ENCODE measurements around the gene RNF212. TPM values are rescaled to one million over a fixed set of nuclear protein-coding genes. Genes with fewer than 3 reads are reported as not detected.

RNF212 gene
- total and polyA plus RNA-seq, 2 experiments from 2014 or later, result 2.5 to 6.0 TPM

DNA sequence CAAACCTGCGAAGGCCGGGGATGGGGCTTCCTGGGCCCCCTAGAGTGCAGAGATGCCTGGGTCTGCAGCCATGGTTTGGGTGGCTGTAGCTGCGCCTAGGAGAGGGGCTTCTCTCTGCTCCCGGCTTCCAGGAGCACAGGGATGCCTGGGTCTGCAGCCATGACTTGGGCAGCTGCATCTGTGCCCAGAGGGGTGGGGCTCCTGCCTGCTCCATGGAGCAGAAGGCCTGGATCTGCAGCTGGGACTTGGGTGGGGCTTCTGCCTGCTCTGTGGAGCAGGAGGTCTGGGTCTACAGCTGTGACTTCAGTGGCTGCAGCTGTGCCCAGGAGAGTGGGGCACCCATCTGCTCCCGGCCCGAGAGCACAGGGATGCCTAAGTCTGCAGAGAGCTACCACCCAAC lies 38.2 kb upstream of the RNF212 start:
- Histone ChIP-seq H3F3A (ENCODE audit: insufficient read depth) (no peaks in the 10 kb centered on the region), H3K4me2 (ENCODE audit: unreplicated experiment) (no peak overlapping the region), H4K20me1 (ENCODE audit: insufficient read depth) (no peaks in the 10 kb centered on the region), H2AFZ (no peak overlapping the region), H3K36me3 (ENCODE audit: low read depth) (no peaks in the 10 kb centered on the region), H3K9me3 (ENCODE audit: low read depth) (no peaks in the 10 kb centered on the region), H3K27me3 (replicated peaks; ENCODE audit: insufficient read depth) (no peaks in the 10 kb centered on the region), H3K9me2 (ENCODE audit: insufficient read depth) (no peaks in the 10 kb centered on the region), H3K4me1 (ENCODE audit: insufficient read depth) (peaks cover 6% of the 10 kb centered on the region; the same call in 1 of the 2 replicates), H3K4me3 (no peak overlapping the region), H3K9ac (no peak overlapping the region), H3K27ac (no peak overlapping the region), H3K79me2 (ENCODE audit: insufficient read depth) (no peaks in the 10 kb centered on the region)
- DNase-seq, result no peak
- TF ChIP-seq EZH2 (IDR thresholded peaks at IDR 0.05; ENCODE audit: insufficient read depth, poor library complexity, severe bottlenecking), result no peak
- TF ChIP-seq EZH2phosphoT487 (IDR thresholded peaks at IDR 0.05; ENCODE audit: insufficient read depth, low read depth), result no peak
- in situ Hi-C loops (cut with MboI), result loop anchor here (5.0 kb wide), 1 partner anchor 111 kb away; no protein-coding TSS in a partner anchor
- 37 to 54% methylated on average over 6 of the region's 6 CpGs for WGBS, 2 experiments (ENCODE audit: low coverage in 1 of 2, low lambda C conversion rate in 2 of 2, missing lambda C conversion rate in 2 of 2)

DNA sequence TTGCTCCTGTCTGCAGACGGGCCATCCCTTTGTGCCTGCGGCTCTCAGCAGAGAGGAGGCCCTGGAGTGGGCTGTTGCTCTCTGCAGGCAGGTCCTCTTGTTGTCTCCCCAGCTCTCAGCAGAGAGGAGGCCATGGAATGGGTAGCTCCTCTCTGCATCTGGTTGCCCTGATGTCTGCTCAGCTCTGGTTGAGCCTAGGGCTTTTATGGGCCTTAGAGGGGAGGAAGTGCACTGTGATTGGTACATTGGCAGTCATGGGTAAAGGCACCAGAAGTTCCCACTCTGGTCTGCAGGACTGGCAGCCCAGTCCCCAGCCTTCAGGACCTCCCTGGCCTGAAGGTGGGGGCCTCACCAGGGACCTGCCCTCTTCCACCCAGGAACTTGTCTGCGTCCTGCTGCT lies 37.5 kb upstream of the RNF212 start:
- no peak for DNase-seq
- in situ Hi-C loops (cut with MboI), result loop anchor here (5.0 kb wide), 1 partner anchor 111 kb away; no protein-coding TSS in a partner anchor
- TF ChIP-seq EZH2 (IDR thresholded peaks at IDR 0.05; ENCODE audit: insufficient read depth, poor library complexity, severe bottlenecking), result no peak
- TF ChIP-seq EZH2phosphoT487 (IDR thresholded peaks at IDR 0.05; ENCODE audit: insufficient read depth, low read depth), result no peak

DNA sequence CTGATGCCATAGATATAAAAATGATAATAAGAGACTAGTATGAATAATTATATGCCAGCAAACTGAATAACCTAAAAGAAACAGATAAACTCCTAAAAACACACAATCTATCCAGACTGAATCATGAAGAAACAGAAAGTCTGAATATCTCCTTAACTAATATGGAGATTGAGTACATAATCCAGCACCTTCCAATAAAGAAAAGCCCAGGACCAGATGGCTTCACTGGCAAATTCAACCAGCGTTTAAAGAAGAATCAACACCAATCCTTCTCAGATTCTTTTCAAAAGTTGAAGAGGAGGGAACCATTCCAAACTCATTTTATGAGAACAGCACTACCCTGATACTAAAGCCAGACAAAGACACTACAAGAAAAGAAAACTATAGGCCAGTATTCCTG lies 26.5 kb upstream of the RNF212 start:
- no peak overlapping the region for H2AFZ ChIP-seq
- 53 to 63% methylated on average over 1 of the region's 1 CpG for WGBS, 2 experiments (ENCODE audit: low coverage in 1 of 2, low lambda C conversion rate in 2 of 2, missing lambda C conversion rate in 2 of 2)

More for the DNA sequence above, 37.5 kb upstream of the RNF212 start:
- no peak overlapping the region for H3K4me3 ChIP-seq
- no peaks in the 10 kb centered on the region for H3K27me3 ChIP-seq (replicated peaks; ENCODE audit: insufficient read depth)
- no peak overlapping the region for H2AFZ ChIP-seq
- no peaks in the 10 kb centered on the region for H4K20me1 ChIP-seq (ENCODE audit: insufficient read depth)
- no peak overlapping the region for H3K27ac ChIP-seq
- no peaks in the 10 kb centered on the region for H3K9me3 ChIP-seq (ENCODE audit: low read depth)
- H3K9ac ChIP-seq, result no peak overlapping the region
- H3K9me2 ChIP-seq (ENCODE audit: insufficient read depth), result no peaks in the 10 kb centered on the region
- no peaks in the 10 kb centered on the region for H3K79me2 ChIP-seq (ENCODE audit: insufficient read depth)
- H3K4me1 ChIP-seq (ENCODE audit: insufficient read depth), result peaks cover 6% of the 10 kb centered on the region; the same call in 1 of the 2 replicates
- H3K4me2 ChIP-seq (ENCODE audit: unreplicated experiment), result no peak overlapping the region
- H3K36me3 ChIP-seq (ENCODE audit: low read depth), result no peaks in the 10 kb centered on the region
- no peaks in the 10 kb centered on the region for H3F3A ChIP-seq (ENCODE audit: insufficient read depth)
- 21 to 34% methylated on average over 3 of the region's 3 CpGs for WGBS, 2 experiments (ENCODE audit: low coverage in 1 of 2, low lambda C conversion rate in 2 of 2, missing lambda C conversion rate in 2 of 2)

GRCh38 chr4:1137850-1138249 lies 24.5 kb upstream of the RNF212 start:
- no peak overlapping the region for H3K27ac ChIP-seq
- no peaks in the 10 kb centered on the region for H3K36me3 ChIP-seq (ENCODE audit: low read depth)
- peaks cover 18% of the 10 kb centered on the region for H3K27me3 ChIP-seq (replicated peaks; ENCODE audit: insufficient read depth)
- no peak for TF ChIP-seq EZH2 (IDR thresholded peaks at IDR 0.05; ENCODE audit: insufficient read depth, poor library complexity, severe bottlenecking)
- no peak for TF ChIP-seq EZH2phosphoT487 (IDR thresholded peaks at IDR 0.05; ENCODE audit: insufficient read depth, low read depth)
- H3K9me3 ChIP-seq (ENCODE audit: low read depth), result no peaks in the 10 kb centered on the region
- H3K4me1 ChIP-seq (ENCODE audit: insufficient read depth), result no peaks in the 10 kb centered on the region
- H3K79me2 ChIP-seq (ENCODE audit: insufficient read depth), result no peaks in the 10 kb centered on the region
- no peak overlapping the region for H3K4me2 ChIP-seq (ENCODE audit: unreplicated experiment)
- H3K9ac ChIP-seq, result no peak overlapping the region
- in situ Hi-C loops (cut with MboI), result no loop called here
- no peak overlapping the region for H3K4me3 ChIP-seq
- H2AFZ ChIP-seq, result no peak overlapping the region
- no peaks in the 10 kb centered on the region for H3F3A ChIP-seq (ENCODE audit: insufficient read depth)
- DNase-seq, result no peak
- 79 to 90% methylated on average over 2 of the region's 2 CpGs for WGBS, 2 experiments (ENCODE audit: low coverage in 1 of 2, low lambda C conversion rate in 2 of 2, missing lambda C conversion rate in 2 of 2)
- no peaks in the 10 kb centered on the region for H4K20me1 ChIP-seq (ENCODE audit: insufficient read depth)
- H3K9me2 ChIP-seq (ENCODE audit: insufficient read depth), result no peaks in the 10 kb centered on the region

More for the DNA sequence above, 26.5 kb upstream of the RNF212 start:
- Histone ChIP-seq H3K4me1 (ENCODE audit: insufficient read depth) (no peaks in the 10 kb centered on the region), H3K27ac (no peak overlapping the region), H3K79me2 (ENCODE audit: insufficient read depth) (no peaks in the 10 kb centered on the region), H3K36me3 (ENCODE audit: low read depth) (no peaks in the 10 kb centered on the region), H3K9ac (no peak overlapping the region), H4K20me1 (ENCODE audit: insufficient read depth) (no peaks in the 10 kb centered on the region), H3K4me2 (ENCODE audit: unreplicated experiment) (no peak overlapping the region), H3K27me3 (replicated peaks; ENCODE audit: insufficient read depth) (peaks cover 18% of the 10 kb centered on the region), H3K9me3 (ENCODE audit: low read depth) (no peaks in the 10 kb centered on the region), H3F3A (ENCODE audit: insufficient read depth) (no peaks in the 10 kb centered on the region), H3K9me2 (ENCODE audit: insufficient read depth) (no peaks in the 10 kb centered on the region), H3K4me3 (no peak overlapping the region)
- no peak for TF ChIP-seq EZH2phosphoT487 (IDR thresholded peaks at IDR 0.05; ENCODE audit: insufficient read depth, low read depth)
- TF ChIP-seq EZH2 (IDR thresholded peaks at IDR 0.05; ENCODE audit: insufficient read depth, poor library complexity, severe bottlenecking), result no peak
- in situ Hi-C loops (cut with MboI), result no loop called here
- DNase-seq, result no peak

Measured in GM23248 (cell line).